Measurements from ENCODE around the gene CYLD. TPM values are rescaled to one million over a fixed set of nuclear protein-coding genes. Genes with fewer than 3 reads are reported as not detected.

The CYLD gene
- total RNA-seq, 1 experiment from 2014 or later, result 12.5 TPM

DNA sequence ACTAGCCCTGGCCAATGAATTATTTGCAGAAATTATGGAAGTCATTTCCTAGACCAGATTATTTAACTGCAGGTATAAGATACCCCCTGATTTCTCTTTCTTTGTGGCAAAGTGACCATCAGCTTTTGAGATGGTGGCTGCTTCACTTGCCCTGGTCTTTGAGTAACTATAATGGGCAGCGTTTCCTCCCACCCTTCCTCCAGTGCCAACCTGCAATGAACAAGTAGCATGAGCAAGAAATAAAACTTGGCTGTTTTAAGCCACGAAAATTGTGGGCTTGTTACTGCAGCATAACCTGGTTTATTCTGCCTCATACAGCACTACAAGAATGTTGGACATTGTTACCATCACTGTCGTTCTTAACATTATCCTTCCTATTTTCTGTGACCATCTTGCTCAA lies 105.3 kb downstream of the CYLD start:
- Histone ChIP-seq H3K23me2 (ENCODE audit: insufficient read length, low read depth, low read length, poor library complexity, severe bottlenecking) (no peaks in the 10 kb centered on the region), H4K91ac (ENCODE audit: insufficient read length, low read depth, low read length) (no peak overlapping the region), H3K27ac (ENCODE audit: insufficient read length, low read depth, low read length) (no peak overlapping the region), H3K56ac (ENCODE audit: insufficient read length, low read depth, low read length) (no peak overlapping the region), H4K5ac (ENCODE audit: insufficient read length, low read depth, low read length) (no peak overlapping the region), H2BK120ac (ENCODE audit: low read depth, low read length, poor library complexity, severe bottlenecking) (no peak overlapping the region), H4K20me1 (ENCODE audit: control insufficient read depth, insufficient read depth, insufficient read length) (no peaks in the 10 kb centered on the region), H3K9me3 (ENCODE audit: control insufficient read depth, low read depth, low read length) (no peaks in the 10 kb centered on the region), H3K79me1 (ENCODE audit: insufficient read depth, low read depth, low read length, poor library complexity, severe bottlenecking) (no peaks in the 10 kb centered on the region), H3K14ac (ENCODE audit: insufficient read depth, low read length) (no peak overlapping the region), H4K8ac (replicated peaks; ENCODE audit: insufficient read length, low read depth, low read length) (no peak overlapping the region), H2BK20ac (ENCODE audit: low read depth, low read length, poor library complexity, severe bottlenecking) (no peak overlapping the region), H3K9ac (ENCODE audit: extremely low read depth, insufficient read length, low read length) (no peak overlapping the region), H2BK12ac (ENCODE audit: insufficient read length, low read depth, low read length) (no peak overlapping the region), H2BK15ac (ENCODE audit: low read depth, low read length) (no peak overlapping the region), H2AFZ (ENCODE audit: low read length) (no peak overlapping the region), H3K18ac (ENCODE audit: insufficient read length, low read depth, low read length) (no peak overlapping the region), H2AK5ac (ENCODE audit: insufficient read length, low read length) (no peak overlapping the region), H3K4me2 (ENCODE audit: insufficient read depth, insufficient read length, low read length) (no peak overlapping the region), H3K79me2 (ENCODE audit: insufficient read depth, low read length) (no peaks in the 10 kb centered on the region), H2BK5ac (ENCODE audit: insufficient read length, low read length) (no peak overlapping the region), H3K4ac (ENCODE audit: low read depth, low read length) (no peak overlapping the region), H3K23ac (ENCODE audit: insufficient read length, low read depth, low read length) (no peak overlapping the region), H3K27me3 (ENCODE audit: insufficient read depth, low read length) (no peaks in the 10 kb centered on the region), H3K4me1 (ENCODE audit: insufficient read depth, low read length) (no peaks in the 10 kb centered on the region; the same call in 1 of the 2 replicates), H3T11ph (ENCODE audit: low read length) (no peak overlapping the region)
- no CpG with 5 or more reads among the region's 3 CpGs for WGBS (ENCODE audit: extremely low coverage, insufficient read length, low lambda C conversion rate)
- peaks cover 8 to 10% of the 10 kb centered on the region in 2 experiments for H3K4me1 Mint-ChIP-seq
- TF ChIP-seq CTCF (conservative IDR thresholded peaks at IDR 0.05), result no peak
- peaks cover 8% of the 10 kb centered on the region for H3K27me3 Mint-ChIP-seq (ENCODE audit: low read depth)
- H3K27ac Mint-ChIP-seq, result no peak overlapping the region
- H3K9me3 Mint-ChIP-seq, result no peaks in the 10 kb centered on the region
- H3K36me3 Mint-ChIP-seq (ENCODE audit: insufficient read depth in 1 of 3, low read depth in 3 of 3), result no peaks in the 10 kb centered on the region
- no peak for DNase-seq
- H3K4me3 Mint-ChIP-seq, result no peak overlapping the region

Data from H9 (cell line).